Activated naive CD8-positive, alpha-beta T cell treated with anti-CD3 and anti-CD28 coated beads, Interleukin-2, amount 50 U/mL, for 16 hours (primary cell): ENCODE results near the gene CYTH3.
"Not testable (repeated sequence)": the region's sequence is repeated elsewhere in the genome, so short reads cannot be mapped to it uniquely, and the experiment has no call there.

Experiments used
- DNase-seq: peaks from one replicate; pipeline ENCODE4 v3.0.0-alpha.2; 2020; ENCODE audit warnings: low read depth, low spot score

CYTH3 gene

GRCh38 chr7:6272481-6273323 lies at the start of gene CYTH3:
CYTH3 (minus strand) TSS chr7:6272624; CDS start chr7:6272507, 117 bp downstream.
- peak; percentile 48 for DNase-seq

- DNase-seq: no peak
Observed at GRCh38 chr7:6320791-6321190, 48.4 kb upstream of the CYTH3 start.

GRCh38 chr7:6317797-6318438 lies 45.5 kb upstream of the CYTH3 start:
- DNase-seq: no peak

- DNase-seq: no peak
Observed at GRCh38 chr7:6316226-6316625, 43.8 kb upstream of the CYTH3 start.

- DNase-seq: no peak
Observed at GRCh38 chr7:6315746-6316145, 43.3 kb upstream of the CYTH3 start.

- DNase-seq: no peak
Observed at GRCh38 chr7:6310271-6310993, 38.0 kb upstream of the CYTH3 start.

GRCh38 chr7:6307762-6308161 lies 35.3 kb upstream of the CYTH3 start:
- DNase-seq: no peak

GRCh38 chr7:6306471-6306870 lies 34.0 kb upstream of the CYTH3 start:
- DNase-seq: no peak

- no peak for DNase-seq
Observed at GRCh38 chr7:6305330-6305729, 32.9 kb upstream of the CYTH3 start.

GRCh38 chr7:6301446-6301845 lies 29.0 kb upstream of the CYTH3 start:
- not testable (repeated sequence) for DNase-seq

- no peak for DNase-seq
Observed at GRCh38 chr7:6299774-6300173, 27.4 kb upstream of the CYTH3 start.

- no peak for DNase-seq
Observed at GRCh38 chr7:6294839-6295238, 22.4 kb upstream of the CYTH3 start.

GRCh38 chr7:6293202-6293601 lies 20.8 kb upstream of the CYTH3 start:
- no peak for DNase-seq

- DNase-seq: not testable (repeated sequence)
Observed at GRCh38 chr7:6291941-6292340, 19.5 kb upstream of the CYTH3 start.

- DNase-seq: no peak
Observed at GRCh38 chr7:6291531-6291930, 19.1 kb upstream of the CYTH3 start.

- DNase-seq: no peak
Observed at GRCh38 chr7:6290319-6290741, 17.9 kb upstream of the CYTH3 start.

- no peak for DNase-seq
Observed at GRCh38 chr7:6288270-6288860, 15.9 kb upstream of the CYTH3 start.

- no peak for DNase-seq
Observed at GRCh38 chr7:6286486-6286885, 14.1 kb upstream of the CYTH3 start.

- DNase-seq: no peak
Observed at GRCh38 chr7:6284461-6285360, 12.3 kb upstream of the CYTH3 start.

- DNase-seq: no peak
Observed at GRCh38 chr7:6284055-6284400, 11.6 kb upstream of the CYTH3 start.
